H1 (cell line): ENCODE results near the gene SLX4IP. TPM values are rescaled to one million over a fixed set of nuclear protein-coding genes. Genes with fewer than 3 reads are reported as not detected.

Experiments
- CTCF ChIA-PET: fragments of 300-600 bp; sonication (Branson Sonifier 250); formaldehyde crosslinking; loops from one replicate; lab custom pipeline; 2021; ENCODE audit not compliant: partially characterized antibody; lab: Charles Lee
- POLR2A ChIA-PET: fragments of 300-600 bp; sonication (Branson Sonifier 250); formaldehyde crosslinking; loops from one replicate; lab custom pipeline; 2021; ENCODE audit warnings: inconsistent platforms; ENCODE audit not compliant: partially characterized antibody; lab: Charles Lee
- DNase-seq, 2 experiments: peaks; one replicate each; pipeline versions ENCODE4 v3.0.0 to v3.0.0-alpha.2; 2010 to 2022; ENCODE audit warnings: low spot score in 2 of 2, low read depth in 1 of 2, mixed read lengths in 1 of 2
- FAIRE-seq: peaks from 2 replicates; lab custom pipeline; 2011; peaks lifted over from hg19 to GRCh38; lab: Jason Lieb, UNC
- H2AFZ ChIP-seq: 2 replicates; pipeline ENCODE4 v1.8.1; 2012; ENCODE audit warnings: low read length, inconsistent platforms
- H2AK5ac ChIP-seq: 2 replicates; pipeline ENCODE4 v1.6.1; 2013; ENCODE audit warnings: low read depth, low read length
- H2BK120ac ChIP-seq: replicated peaks from 2 replicates; pipeline ENCODE3; 2013; ENCODE audit warnings: low read depth, low read length, inconsistent platforms
- H2BK12ac ChIP-seq: 2 replicates; pipeline ENCODE4 v1.6.1; 2013; ENCODE audit warnings: low read depth, low read length
- H2BK15ac ChIP-seq: 2 replicates; pipeline ENCODE4 v1.6.1; 2013; ENCODE audit warnings: low read length
- H2BK20ac ChIP-seq: 2 replicates; pipeline ENCODE4 v1.6.1; 2013; ENCODE audit warnings: low read length
- H2BK5ac ChIP-seq: 2 replicates; pipeline ENCODE4 v1.6.1; 2013; ENCODE audit warnings: low read depth, low read length
- H3K14ac ChIP-seq: 2 replicates; pipeline ENCODE4 v1.6.1; 2013; ENCODE audit warnings: inconsistent platforms; ENCODE audit not compliant: insufficient read length
- H3K18ac ChIP-seq: 2 replicates; pipeline ENCODE4 v1.6.1; 2013; ENCODE audit warnings: low read length; ENCODE audit errors: extremely low read depth
- H3K23ac ChIP-seq: 2 replicates; pipeline ENCODE4 v1.6.1; 2013; ENCODE audit warnings: inconsistent platforms; ENCODE audit not compliant: insufficient read length
- H3K23me2 ChIP-seq: 2 replicates; pipeline ENCODE4 v1.6.1; 2013; ENCODE audit warnings: low read depth, low read length
- H3K27ac ChIP-seq: 2 replicates; pipeline ENCODE4 v1.6.1; 2011; ENCODE audit warnings: low read depth, low read length, inconsistent platforms
- H3K27me3 ChIP-seq, 4 experiments: replicated peaks in 1 of 4; 1 replicate in 1 of 4; 2 replicates in 3 of 4; pipeline versions ENCODE4 v1.6.1 to v1.8.1; 2011 to 2013; ENCODE audit warnings: low read length in 3 of 4, mild to moderate bottlenecking in 3 of 4, inconsistent platforms in 2 of 4, mixed read lengths in 2 of 4, moderate library complexity in 1 of 4; ENCODE audit not compliant: control insufficient read depth in 3 of 4, insufficient read depth in 3 of 4; ENCODE audit errors: extremely low read depth in 1 of 4
- H3K36me3 ChIP-seq, 4 experiments: 2 replicates each; pipeline versions ENCODE4 v1.6.1 to v1.8.1; 2011 to 2013; ENCODE audit warnings: mild to moderate bottlenecking in 4 of 4, low read length in 3 of 4, moderate library complexity in 2 of 4, control low read depth in 1 of 4, inconsistent platforms in 1 of 4; ENCODE audit not compliant: insufficient read depth in 4 of 4, control insufficient read depth in 2 of 4
- H3K4ac ChIP-seq: replicated peaks from 2 replicates; pipeline ENCODE3; 2013; ENCODE audit warnings: low read length, low read depth, mixed read lengths, inconsistent platforms; ENCODE audit not compliant: insufficient read length
- H3K4me1 ChIP-seq, 4 experiments: replicated peaks in 1 of 4; 1 replicate in 1 of 4; 2 replicates in 3 of 4; pipeline versions ENCODE4 v1.6.1 to v1.8.1; 2011 to 2013; ENCODE audit warnings: low read length in 3 of 4, inconsistent platforms in 2 of 4, mixed read lengths in 1 of 4; ENCODE audit not compliant: insufficient read depth in 4 of 4, control insufficient read depth in 3 of 4
- H3K4me2 ChIP-seq, 2 experiments: 2 replicates each; pipeline versions ENCODE4 v1.6.1 to v1.8.1; 2011 to 2013; ENCODE audit warnings: low read depth in 2 of 2, low read length in 2 of 2, control low read depth in 1 of 2, inconsistent platforms in 1 of 2, mild to moderate bottlenecking in 1 of 2; ENCODE audit not compliant: insufficient read depth in 1 of 2
- H3K4me3 ChIP-seq, 4 experiments: fragments of 200-600, 300-600 bp in 1 of 4; sonication (generic), shearing (Covaris generic), sonication (Bioruptor Twin) in 1 of 4; 2 replicates each; pipeline versions ENCODE4 v1.5.1 to v1.8.1; 2011 to 2016; ENCODE audit warnings: low read length in 4 of 4, low read depth in 3 of 4, control low read depth in 2 of 4, inconsistent platforms in 2 of 4, mild to moderate bottlenecking in 2 of 4, mixed read lengths in 1 of 4, moderate library complexity in 1 of 4; ENCODE audit not compliant: insufficient read depth in 2 of 4; ENCODE audit errors: extremely low read depth in 1 of 4
- H3K56ac ChIP-seq: replicated peaks from 2 replicates; pipeline ENCODE3; 2013; ENCODE audit warnings: low read depth, mild to moderate bottlenecking, mixed read lengths, low read length, inconsistent platforms; ENCODE audit not compliant: insufficient read length
- H3K79me1 ChIP-seq: 2 replicates; pipeline ENCODE4 v1.6.1; 2013; ENCODE audit warnings: low read depth, low read length, control low read depth
- H3K79me2 ChIP-seq, 2 experiments: 2 replicates each; pipeline versions ENCODE4 v1.6.1 to v1.8.1; 2012 to 2013; ENCODE audit warnings: low read length in 2 of 2, mild to moderate bottlenecking in 2 of 2, inconsistent platforms in 1 of 2; ENCODE audit not compliant: insufficient read depth in 2 of 2, control insufficient read depth in 1 of 2
- H3K9ac ChIP-seq, 4 experiments: replicated peaks in 1 of 4; 1 replicate in 1 of 4; 2 replicates in 3 of 4; pipeline versions ENCODE4 v1.6.1 to v1.8.1; 2011 to 2013; ENCODE audit warnings: low read depth in 3 of 4, low read length in 3 of 4, control low read depth in 2 of 4, mild to moderate bottlenecking in 2 of 4, moderate library complexity in 2 of 4, inconsistent platforms in 1 of 4; ENCODE audit errors: extremely low read depth in 1 of 4
- H3K9me3 ChIP-seq, 2 experiments: 2 replicates each; pipeline versions ENCODE4 v1.6.1 to v1.8.1; 2012 to 2013; ENCODE audit warnings: mild to moderate bottlenecking in 2 of 2, moderate library complexity in 2 of 2, control low read depth in 1 of 2, inconsistent platforms in 1 of 2, low read depth in 1 of 2, low read length in 1 of 2, mixed read lengths in 1 of 2; ENCODE audit not compliant: insufficient read depth in 2 of 2
- H4K20me1 ChIP-seq, 2 experiments: replicated peaks in 1 of 2; 2 replicates each; pipeline versions ENCODE3 to v1.8.1; 2011 to 2013; ENCODE audit warnings: inconsistent platforms in 2 of 2, low read length in 2 of 2, mild to moderate bottlenecking in 1 of 2; ENCODE audit not compliant: insufficient read depth in 2 of 2, control insufficient read depth in 1 of 2
- H4K5ac ChIP-seq: 2 replicates; pipeline ENCODE4 v1.6.1; 2013; ENCODE audit warnings: low read length, low read depth, mixed read lengths, inconsistent platforms; ENCODE audit not compliant: insufficient read length
- H4K8ac ChIP-seq: 2 replicates; pipeline ENCODE4 v1.8.0; 2013; ENCODE audit warnings: mild to moderate bottlenecking, moderate library complexity, low read length, inconsistent platforms; ENCODE audit not compliant: insufficient read depth; ENCODE audit errors: extremely low read depth
- H4K91ac ChIP-seq: replicated peaks from 2 replicates; pipeline ENCODE3; 2013; ENCODE audit warnings: low read length, mixed read lengths, inconsistent platforms; ENCODE audit not compliant: insufficient read length
- ATF3 ChIP-seq: IDR thresholded peaks from 2 replicates; pipeline ENCODE4 v1.6.1; 2011; ENCODE audit warnings: low read depth, mild to moderate bottlenecking, low read length; ENCODE audit not compliant: insufficient read depth
- CEBPB ChIP-seq: IDR thresholded peaks from 2 replicates; pipeline ENCODE4 v1.6.1; 2012; ENCODE audit warnings: low read depth, low read length
- EGR1 ChIP-seq: IDR thresholded peaks from 2 replicates; pipeline ENCODE4 v1.6.1; 2011; ENCODE audit warnings: low read depth, low read length, borderline replicate concordance
- JUN ChIP-seq: IDR thresholded peaks from 2 replicates; pipeline ENCODE4 v1.6.1; 2011; ENCODE audit warnings: low read depth, mild to moderate bottlenecking, improper control_type of control experiment, low read length
- KDM1A ChIP-seq: fragments of 200-600, 300-600 bp; sonication (generic); IDR thresholded peaks from 2 replicates; pipeline ENCODE4 v1.7.1; 2016; ENCODE audit warnings: mild to moderate bottlenecking, low read length, borderline replicate concordance
- KDM4A ChIP-seq: IDR thresholded peaks from one replicate; pipeline ENCODE4 v1.7.1; 2012; ENCODE audit warnings: low read depth, mild to moderate bottlenecking, moderate library complexity, low read length, inconsistent platforms; ENCODE audit not compliant: severe bottlenecking
- PHF8 ChIP-seq: fragments of 200-600 bp; sonication (generic); conservative IDR thresholded peaks from 2 replicates; pipeline ENCODE4 v1.7.1; 2012; ENCODE audit warnings: low read depth, mild to moderate bottlenecking, inconsistent platforms, low read length, moderate library complexity
- POU5F1 ChIP-seq: IDR thresholded peaks from 2 replicates; pipeline ENCODE4 v1.6.1; 2011; ENCODE audit warnings: low read depth, mild to moderate bottlenecking, low read length, moderate library complexity
- RXRA ChIP-seq: IDR thresholded peaks from 2 replicates; pipeline ENCODE4 v1.6.1; 2011; ENCODE audit warnings: low read depth, mild to moderate bottlenecking, low read length, moderate library complexity; ENCODE audit not compliant: insufficient read depth
- SP1 ChIP-seq: IDR thresholded peaks from 2 replicates; pipeline ENCODE4 v1.6.1; 2011; ENCODE audit warnings: low read depth, low read length
- SP4 ChIP-seq: IDR thresholded peaks from 2 replicates; pipeline ENCODE4 v1.6.1; 2012; ENCODE audit warnings: low read length, inconsistent platforms
- TAF1 ChIP-seq: IDR thresholded peaks from 2 replicates; pipeline ENCODE4 v1.6.1; 2011; ENCODE audit warnings: mild to moderate bottlenecking, low read depth, low read length
- TBP ChIP-seq: IDR thresholded peaks from 2 replicates; pipeline ENCODE4 v1.6.1; 2011; ENCODE audit warnings: low read depth, low read length, improper control_type of control experiment
- WGBS, 2 experiments: shearing (Covaris generic) in 1 of 2; methylation state at CpG; one replicate each; pipeline versions ENCODE4 v1.1.6 to v1.1.7; 2013 to 2015; ENCODE audit warnings: low lambda C conversion rate in 2 of 2, mixed read lengths in 2 of 2, inconsistent platforms in 1 of 2, low coverage in 1 of 2, missing lambda C conversion rate in 1 of 2; ENCODE audit not compliant: insufficient replicate concordance in 2 of 2, insufficient coverage in 1 of 2, insufficient read length in 1 of 2; ENCODE audit errors: extremely low coverage in 1 of 2, missing lambda C conversion rate in 1 of 2; 5-methylcytosine and 5-hydroxymethylcytosine counted together
- polyA plus RNA-seq, 7 experiments: library from polyadenylated mRNA; depleted of rRNA in 3 of 7; stranded (reverse) in 5 of 7; unstranded in 2 of 7; fragments of >200 nt in 5 of 7; fragments of 200-250 nt in 2 of 7; gene quantifications; 1 replicate in 5 of 7; 2 replicates in 1 of 7; 4 replicates in 1 of 7; pipeline versions ENCODE4 v1.2.1 to v1.2.3, GENCODE V29; 2011 to 2013; ENCODE audit warnings: missing spikeins in 2 of 7, mixed read lengths in 2 of 7
- total RNA-seq: library from RNA; stranded (reverse); fragmentation: NEBNext Ultra II Directional; extraction: Animal tissue kit (Norgen Biotek cat#: 25700); gene quantifications from 2 replicates; pipeline ENCODE4 v1.2.1, GENCODE V29; 2021

SLX4IP gene
- total and polyA plus RNA-seq, 2 of the 8 experiments (the other 6 are each of a cell fraction or from before 2014, with no cell fraction given), result 2.4 to 8.7 TPM

DNA sequence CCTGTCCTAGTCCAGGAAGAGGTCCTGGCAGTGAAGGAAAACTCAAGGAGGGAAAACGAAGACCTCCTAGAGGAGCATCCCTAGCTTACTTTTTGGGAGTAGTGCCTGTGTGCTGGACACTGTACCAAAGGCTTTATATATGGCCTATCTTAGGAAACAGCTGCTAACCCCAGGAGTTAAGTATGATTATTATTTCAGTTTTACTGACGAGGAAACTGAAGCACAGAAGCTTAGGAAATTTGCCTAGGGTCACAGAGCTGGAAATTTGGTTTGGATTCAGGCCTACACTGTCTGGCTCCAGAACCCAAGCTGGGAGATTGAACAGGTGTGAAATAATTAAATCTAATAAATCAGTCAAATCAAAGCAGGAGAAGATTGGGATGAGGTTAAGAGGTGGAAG, 78.0 kb downstream of the SLX4IP start:
- Histone ChIP-seq H3K18ac (no peak overlapping the region), H3K23ac (no peak overlapping the region), H3K79me1 (no peaks in the 10 kb centered on the region; the same call in 1 of the 2 replicates), H2AFZ (no peak overlapping the region), H3K9ac (no peak overlapping the region), H4K91ac (no peak overlapping the region), H2BK15ac (no peak overlapping the region), H2AK5ac (no peak overlapping the region), H3K27me3 (no peaks in the 10 kb centered on the region), H3K4me1 (peaks cover 0 to 11% (median 5%) of the 10 kb centered on the region in 4 experiments; a peak in 5 of 7 replicates), H2BK120ac (no peak overlapping the region), H4K5ac (no peak overlapping the region), H3K36me3 (no peaks in the 10 kb centered on the region), H3K56ac (no peak overlapping the region), H3K27ac (no peak overlapping the region), H3K79me2 (peaks cover 0 to 5% of the 10 kb centered on the region in 2 experiments; a peak in 1 of 4 replicates), H3K4ac (no peak overlapping the region), H3K14ac (no peak overlapping the region), H4K20me1 (no peaks in the 10 kb centered on the region), H3K9me3 (no peaks in the 10 kb centered on the region), H2BK20ac (no peak overlapping the region), H2BK5ac (no peak overlapping the region), H3K23me2 (no peaks in the 10 kb centered on the region), H3K4me2 (no peak overlapping the region), H3K4me3 (no peak overlapping the region), H4K8ac (no peak overlapping the region), H2BK12ac (no peak overlapping the region)
- FAIRE-seq (no peak), DNase-seq (no peak)
- ChIA-PET POLR2A (interaction anchor here (0.6 to 1.1 kb wide), 2 partner anchors 8 to 505 kb away, joined by 3 read pairs; no protein-coding TSS in a partner anchor), CTCF (interaction anchor here (0.8 to 4.5 kb wide), 7 partner anchors 11 to 41 kb away, joined by 3 to 17 read pairs (median 4); no protein-coding TSS in a partner anchor)
- TF ChIP-seq JUN, result no peak
- no peak for TF ChIP-seq KDM4A
- TF ChIP-seq ATF3, result no peak
- TF ChIP-seq PHF8, result no peak
- no peak for TF ChIP-seq CEBPB
- TF ChIP-seq KDM1A, result no peak
- no peak for TF ChIP-seq SP4
- TF ChIP-seq SP1, result no peak
- TF ChIP-seq EGR1, result no peak
- no peak for TF ChIP-seq RXRA
- no peak for TF ChIP-seq POU5F1
- no peak for TF ChIP-seq TAF1
- TF ChIP-seq TBP, result no peak
- WGBS, 2 experiments, result 89% methylated on average over 2 of the region's 2 CpGs; no CpG with 5 or more reads in 1 of the 2 experiments
